DMS114 treated with DMSO at 0.1 percent for 48 hours (cell line): ENCODE results near the gene PLA2G2A.
"Not testable (repeated sequence)": the region's sequence is repeated elsewhere in the genome, so short reads cannot be mapped to it uniquely, and the experiment has no call there.

Source experiments
- DNase-seq: peaks from one replicate; lab custom pipeline; 2025; ENCODE audit not compliant: unreplicated experiment; lab: John Stamatoyannopoulos, UW

The PLA2G2A gene

GRCh38 chr1:19934336-19934735, 45.1 kb downstream of the PLA2G2A start:
- no peak for DNase-seq

- no peak for DNase-seq
Measured at GRCh38 chr1:19932866-19933265, 46.6 kb downstream of the PLA2G2A start.

- DNase-seq: not testable (repeated sequence)
Measured at GRCh38 chr1:19927130-19927421, 52.3 kb downstream of the PLA2G2A start.

- DNase-seq: no peak
Measured at GRCh38 chr1:19926296-19927129, 52.9 kb downstream of the PLA2G2A start.
